ENCODE measurements around the gene PRKCD. TPM values are rescaled to one million over a fixed set of nuclear protein-coding genes. Genes with fewer than 3 reads are reported as not detected.

PRKCD gene
- polyA plus RNA-seq, 3 donors: 123 to 329 (median 158) TPM

DNA sequence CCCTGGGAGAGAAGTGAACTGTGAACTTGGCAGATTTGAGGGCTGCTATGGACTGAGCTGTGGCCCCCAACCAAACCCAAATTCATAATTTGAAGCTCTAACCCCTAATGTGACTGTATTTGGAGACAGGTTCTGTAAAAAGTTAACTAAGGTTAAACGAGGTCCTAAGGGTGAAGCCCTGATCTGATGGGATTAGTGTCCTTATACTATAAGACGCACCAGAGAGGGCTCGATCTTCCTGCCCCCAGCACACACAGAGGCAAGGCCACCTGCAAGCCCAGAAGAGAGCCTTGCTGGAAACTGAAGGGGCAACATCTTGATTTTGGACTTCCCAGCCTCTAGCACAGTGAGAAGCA is 60.8 kb downstream of the PRKCD start:
- no peak for DNase-seq
- H3K27me3 Mint-ChIP-seq (ENCODE audit: low read depth in 3 of 3): no peaks in the 10 kb centered on the region

DNA sequence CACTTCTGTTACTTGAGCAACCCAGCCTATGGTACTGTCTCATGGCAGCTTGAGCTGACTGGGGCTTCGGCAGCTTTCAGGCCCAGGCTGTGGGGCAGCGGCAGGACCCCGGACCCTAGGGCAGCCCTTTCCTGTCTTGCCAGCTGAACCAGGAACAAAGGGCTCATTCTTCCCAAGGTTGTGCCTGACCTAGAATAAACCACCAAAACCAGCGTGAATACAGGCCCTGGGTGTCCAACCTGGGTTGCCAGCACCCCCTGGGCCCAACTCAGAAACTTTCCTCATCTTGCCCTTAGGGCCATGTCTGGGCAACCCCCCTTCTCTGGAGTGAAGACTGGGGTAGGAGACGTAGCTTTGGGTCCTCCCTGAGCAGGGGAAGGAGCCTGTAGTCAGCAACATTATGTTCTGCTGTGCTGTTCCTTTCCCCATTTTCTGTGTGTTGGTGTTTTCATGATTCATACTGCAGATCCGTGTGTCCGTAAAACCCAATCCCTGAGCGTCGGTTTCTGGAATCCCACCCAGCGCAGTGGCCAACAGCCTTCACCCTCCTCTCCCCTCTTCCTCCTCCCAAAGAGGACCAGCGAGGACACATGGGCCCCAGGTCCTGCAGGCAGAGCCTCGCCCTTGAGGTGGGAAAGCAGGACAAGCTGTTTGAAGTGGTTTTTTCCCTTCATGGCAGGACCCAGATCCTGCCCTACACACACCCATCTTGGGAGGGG is 61.3 kb downstream of the PRKCD start:
- no peak overlapping the region for H3K9ac ChIP-seq (ENCODE audit: insufficient read depth, low read length, poor library complexity, severe bottlenecking)
- H3K27me3 ChIP-seq (ENCODE audit: control insufficient read depth in 2 of 2, insufficient read depth in 2 of 2, low read length in 2 of 2): no peaks in the 10 kb centered on the region
- TF ChIP-seq, protein P1, sequence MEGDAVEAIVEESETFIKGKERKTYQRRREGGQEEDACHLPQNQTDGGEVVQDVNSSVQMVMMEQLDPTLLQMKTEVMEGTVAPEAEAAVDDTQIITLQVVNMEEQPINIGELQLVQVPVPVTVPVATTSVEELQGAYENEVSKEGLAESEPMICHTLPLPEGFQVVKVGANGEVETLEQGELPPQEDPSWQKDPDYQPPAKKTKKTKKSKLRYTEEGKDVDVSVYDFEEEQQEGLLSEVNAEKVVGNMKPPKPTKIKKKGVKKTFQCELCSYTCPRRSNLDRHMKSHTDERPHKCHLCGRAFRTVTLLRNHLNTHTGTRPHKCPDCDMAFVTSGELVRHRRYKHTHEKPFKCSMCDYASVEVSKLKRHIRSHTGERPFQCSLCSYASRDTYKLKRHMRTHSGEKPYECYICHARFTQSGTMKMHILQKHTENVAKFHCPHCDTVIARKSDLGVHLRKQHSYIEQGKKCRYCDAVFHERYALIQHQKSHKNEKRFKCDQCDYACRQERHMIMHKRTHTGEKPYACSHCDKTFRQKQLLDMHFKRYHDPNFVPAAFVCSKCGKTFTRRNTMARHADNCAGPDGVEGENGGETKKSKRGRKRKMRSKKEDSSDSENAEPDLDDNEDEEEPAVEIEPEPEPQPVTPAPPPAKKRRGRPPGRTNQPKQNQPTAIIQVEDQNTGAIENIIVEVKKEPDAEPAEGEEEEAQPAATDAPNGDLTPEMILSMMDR (IDR thresholded peaks at IDR 0.05): no peak
- Mint-ChIP-seq H3K4me1 (peaks cover 17% of the 10 kb centered on the region), H3K36me3 (peaks cover 40 to 54% of the 10 kb centered on the region in 2 donors), H3K9me3 (peaks cover 0 to 7% (median 1%) of the 10 kb centered on the region in 7 donors), H3K4me3 (no peak overlapping the region), H3K27me3 (ENCODE audit: low read depth in 3 of 3) (no peaks in the 10 kb centered on the region), H3K27ac (peak overlapping the region; percentile 8 to 76 (median 61))
- H3K4me2 ChIP-seq (replicated peaks; ENCODE audit: extremely low read depth, low read length, poor library complexity, severe bottlenecking): no peak overlapping the region
- peaks cover 0 to 2% of the 10 kb centered on the region in 2 donors for H3K9me3 ChIP-seq (replicated peaks in 1 of 2; ENCODE audit: control insufficient read depth in 1 of 2, insufficient read depth in 1 of 2, low read length in 2 of 2)
- DNase-seq: no peak
- peaks cover 12% of the 10 kb centered on the region for H3K79me2 ChIP-seq (ENCODE audit: insufficient read depth, low read length)
- intact Hi-C loops (cut with micrococcal nuclease): no loop called here
- peak overlapping the region; percentile 14 to 37 for H3K27ac ChIP-seq (ENCODE audit: low read depth in 1 of 2, low read length in 2 of 2)
- no peak overlapping the region for H3K4me3 ChIP-seq (replicated peaks in 1 of 3; ENCODE audit: low read depth in 2 of 3, low read length in 3 of 3)
- 94% methylated on average over 6 of the region's 12 CpGs for whole genome bisulfite sequencing (ENCODE audit: insufficient coverage)
- peaks cover 2 to 16% of the 10 kb centered on the region in 2 donors for H3K4me1 ChIP-seq (ENCODE audit: control insufficient read depth in 1 of 2, insufficient read depth in 2 of 2, low read length in 2 of 2)
- H4K20me1 ChIP-seq (ENCODE audit: insufficient read depth, low read length): peaks cover 71% of the 10 kb centered on the region
- H3K36me3 ChIP-seq (replicated peaks in 1 of 2; ENCODE audit: control insufficient read depth in 1 of 2, insufficient read depth in 2 of 2, low read length in 2 of 2): peaks cover 48 to 52% of the 10 kb centered on the region in 2 donors
- H2AFZ ChIP-seq (ENCODE audit: insufficient read depth, low read depth, low read length, poor library complexity, severe bottlenecking): no peak overlapping the region

More for the DNA sequence above, 60.8 kb downstream of the PRKCD start:
- TF ChIP-seq, protein P1 (IDR thresholded peaks at IDR 0.05): no peak
- intact Hi-C loops (cut with micrococcal nuclease): no loop called here
- peak overlapping the region; percentile 14 to 37 for H3K27ac ChIP-seq (ENCODE audit: low read depth in 1 of 2, low read length in 2 of 2)
- Mint-ChIP-seq H3K27ac (peak overlapping the region in 6 of 7 donors; percentile 21 to 73 (median 48)), H3K36me3 (peaks cover 35 to 48% of the 10 kb centered on the region in 2 donors), H3K4me1 (peaks cover 18% of the 10 kb centered on the region), H3K9me3 (peaks cover under 1 to 11% (median 4%) of the 10 kb centered on the region in 7 donors), H3K4me3 (no peak overlapping the region)
- H3K4me3 ChIP-seq (replicated peaks in 1 of 3; ENCODE audit: low read depth in 2 of 3, low read length in 3 of 3): no peak overlapping the region
- H3K36me3 ChIP-seq (replicated peaks in 1 of 2; ENCODE audit: control insufficient read depth in 1 of 2, insufficient read depth in 2 of 2, low read length in 2 of 2): peaks cover 42 to 47% of the 10 kb centered on the region in 2 donors
- H3K4me1 ChIP-seq (ENCODE audit: control insufficient read depth in 1 of 2, insufficient read depth in 2 of 2, low read length in 2 of 2): peaks cover 2 to 16% of the 10 kb centered on the region in 2 donors
- H2AFZ ChIP-seq (ENCODE audit: insufficient read depth, low read depth, low read length, poor library complexity, severe bottlenecking): no peak overlapping the region
- H3K9ac ChIP-seq (ENCODE audit: insufficient read depth, low read length, poor library complexity, severe bottlenecking): no peak overlapping the region
- H4K20me1 ChIP-seq (ENCODE audit: insufficient read depth, low read length): peaks cover 66% of the 10 kb centered on the region
- H3K79me2 ChIP-seq (ENCODE audit: insufficient read depth, low read length): peaks cover 9% of the 10 kb centered on the region
- no peaks in the 10 kb centered on the region for H3K27me3 ChIP-seq (ENCODE audit: control insufficient read depth in 2 of 2, insufficient read depth in 2 of 2, low read length in 2 of 2)
- 100% methylated on average over 1 of the region's 3 CpGs for WGBS (ENCODE audit: insufficient coverage)
- peaks cover 3 to 7% of the 10 kb centered on the region in 2 donors for H3K9me3 ChIP-seq (replicated peaks in 1 of 2; ENCODE audit: control insufficient read depth in 1 of 2, insufficient read depth in 1 of 2, low read length in 2 of 2)
- H3K4me2 ChIP-seq (replicated peaks; ENCODE audit: extremely low read depth, low read length, poor library complexity, severe bottlenecking): no peak overlapping the region
